IMR-90 (cell line): ENCODE data around the gene FER. TPM values are rescaled to one million over a fixed set of nuclear protein-coding genes. Genes with fewer than 3 reads are reported as not detected.

Experiments used
- ATAC-seq: fragments of 200-7000 bp; cut with Tn5 transposase; 2 replicates; pipeline ENCODE4 v1.9.1; 2020; ENCODE audit warnings: low read depth, mild to moderate bottlenecking, moderate library complexity
- BruUV-seq: library from RNA; stranded (reverse); fragments of 400-500 nt; replicated peaks from 2 replicates; lab custom pipeline; 2021; lab: Mats Ljungman, UMichigan
- CTCF ChIA-PET: fragments of 300-600 bp; formaldehyde crosslinking; extraction: SDS; loops from one replicate; lab custom pipeline; 2021; ENCODE audit warnings: antibody characterized with exemption; lab: Yijun Ruan, JAX
- POLR2A ChIA-PET: fragments of 300-600 bp; sonication (Branson Sonifier 250); formaldehyde crosslinking; loops from one replicate; lab custom pipeline; 2022; ENCODE audit warnings: antibody characterized with exemption; ENCODE audit not compliant: unreplicated experiment; lab: Charles Lee
- DNase-seq: peaks from one replicate; pipeline ENCODE4 v3.0.0; 2013
- H2AFZ ChIP-seq: replicated peaks from 2 replicates; pipeline ENCODE3; 2013; ENCODE audit warnings: low read length, mild to moderate bottlenecking; ENCODE audit not compliant: poor library complexity
- H2AK5ac ChIP-seq: 2 replicates; pipeline ENCODE4 v1.6.1; 2013; ENCODE audit warnings: low read depth, low read length, inconsistent platforms
- H2AK9ac ChIP-seq: replicated peaks from 2 replicates; pipeline ENCODE3; 2013; ENCODE audit warnings: mild to moderate bottlenecking, low read depth, low read length, moderate library complexity; ENCODE audit not compliant: poor library complexity
- H2BK120ac ChIP-seq: 2 replicates; pipeline ENCODE4 v1.6.1; 2013; ENCODE audit warnings: low read depth, low read length, inconsistent platforms
- H2BK15ac ChIP-seq: 3 replicates; pipeline ENCODE4 v1.6.1; 2013; ENCODE audit warnings: low read depth, low read length, inconsistent platforms
- H2BK20ac ChIP-seq: 2 replicates; pipeline ENCODE4 v1.6.1; 2013; ENCODE audit warnings: low read depth, mild to moderate bottlenecking, inconsistent platforms, low read length, moderate library complexity
- H2BK5ac ChIP-seq: 2 replicates; pipeline ENCODE4 v1.6.1; 2013; ENCODE audit warnings: mild to moderate bottlenecking, low read depth, low read length, inconsistent platforms; ENCODE audit not compliant: poor library complexity, severe bottlenecking
- H3K14ac ChIP-seq: replicated peaks from 2 replicates; pipeline ENCODE4 v1.6.1; 2013; ENCODE audit warnings: low read depth, low read length, inconsistent platforms
- H3K18ac ChIP-seq: 2 replicates; pipeline ENCODE4 v1.6.1; 2013; ENCODE audit warnings: low read depth, low read length, control low read depth
- H3K23ac ChIP-seq: 2 replicates; pipeline ENCODE4 v1.6.1; 2013; ENCODE audit warnings: low read depth, low read length, inconsistent platforms
- H3K27ac ChIP-seq: 2 replicates; pipeline ENCODE4 v1.5.1; 2013; ENCODE audit warnings: mild to moderate bottlenecking, control low read depth, low read length; ENCODE audit not compliant: insufficient read depth
- H3K27me3 ChIP-seq: 2 replicates; pipeline ENCODE4 v1.6.1; 2013; ENCODE audit warnings: low read length; ENCODE audit not compliant: control insufficient read depth, insufficient read depth
- H3K36me3 ChIP-seq: 2 replicates; pipeline ENCODE4 v1.6.1; 2013; ENCODE audit warnings: low read length, mixed read lengths; ENCODE audit not compliant: control insufficient read depth, insufficient read depth
- H3K4ac ChIP-seq: 2 replicates; pipeline ENCODE4 v1.6.1; 2013; ENCODE audit warnings: low read depth, low read length, inconsistent platforms
- H3K4me1 ChIP-seq: 2 replicates; pipeline ENCODE4 v1.6.1; 2013; ENCODE audit warnings: low read length, mixed read lengths; ENCODE audit not compliant: control insufficient read depth, insufficient read depth
- H3K4me2 ChIP-seq: 2 replicates; pipeline ENCODE4 v1.6.1; 2013; ENCODE audit warnings: low read depth, mild to moderate bottlenecking, control low read depth, low read length, moderate library complexity
- H3K4me3 ChIP-seq: 2 replicates; pipeline ENCODE4 v1.5.1; 2013; ENCODE audit warnings: low read depth, mild to moderate bottlenecking, control low read depth, low read length, moderate library complexity; ENCODE audit not compliant: insufficient read depth
- H3K56ac ChIP-seq: 2 replicates; pipeline ENCODE4 v1.6.1; 2013; ENCODE audit warnings: low read length, inconsistent platforms; ENCODE audit not compliant: insufficient read depth; ENCODE audit errors: extremely low read depth
- H3K79me1 ChIP-seq, 2 experiments: 2 replicates each; pipeline ENCODE4 v1.6.1; 2013; ENCODE audit warnings: low read length in 2 of 2, inconsistent platforms in 1 of 2, low read depth in 1 of 2
- H3K9ac ChIP-seq: 2 replicates; pipeline ENCODE4 v1.6.1; 2013; ENCODE audit warnings: low read depth, low read length, control low read depth
- H3K9me1 ChIP-seq: 2 replicates; pipeline ENCODE4 v1.6.1; 2013; ENCODE audit warnings: low read length, inconsistent platforms; ENCODE audit not compliant: insufficient read depth
- H3K9me3 ChIP-seq: 2 replicates; pipeline ENCODE4 v1.6.1; 2013; ENCODE audit warnings: low read length; ENCODE audit not compliant: control insufficient read depth, insufficient read depth
- H4K20me1 ChIP-seq: 2 replicates; pipeline ENCODE4 v1.6.1; 2013; ENCODE audit warnings: low read length, inconsistent platforms; ENCODE audit not compliant: insufficient read depth
- H4K5ac ChIP-seq: 2 replicates; pipeline ENCODE4 v1.6.1; 2013; ENCODE audit warnings: mild to moderate bottlenecking, low read depth, low read length, control low read depth
- H4K8ac ChIP-seq, 2 experiments: 2 replicates each; pipeline ENCODE4 v1.6.1; 2013; ENCODE audit warnings: low read depth in 2 of 2, low read length in 2 of 2, control low read depth in 1 of 2, inconsistent platforms in 1 of 2
- H4K91ac ChIP-seq: 2 replicates; pipeline ENCODE4 v1.6.1; 2013; ENCODE audit warnings: low read depth, low read length, inconsistent platforms; ENCODE audit not compliant: insufficient read depth
- BHLHE40 ChIP-seq: fragments of 150-350 bp; IDR thresholded peaks from 2 replicates; pipeline ENCODE4 v1.6.1; 2016; ENCODE audit warnings: mild to moderate bottlenecking, low read depth, low read length
- CHD1 ChIP-seq: IDR thresholded peaks from 2 replicates; pipeline ENCODE4 v1.6.1; 2012; ENCODE audit warnings: low read depth, low read length, improper control_type of control experiment
- ELK1 ChIP-seq: fragments of 150-350 bp; IDR thresholded peaks from 2 replicates; pipeline ENCODE4 v1.6.1; 2016; ENCODE audit warnings: low read depth, mild to moderate bottlenecking, low read length, moderate library complexity, borderline replicate concordance
- RAD21 ChIP-seq: IDR thresholded peaks from 2 replicates; pipeline ENCODE4 v1.6.1; 2012; ENCODE audit warnings: low read length, improper control_type of control experiment
- SMC3 ChIP-seq: fragments of 150-350 bp; IDR thresholded peaks from 2 replicates; pipeline ENCODE4 v1.6.1; 2016; ENCODE audit warnings: low read depth, mild to moderate bottlenecking, antibody characterized with exemption, low read length, moderate library complexity
- WGBS, 2 experiments: methylation state at CpG; one replicate each; pipeline versions ENCODE4 v1.1.5 to v1.1.7; 2013; ENCODE audit warnings: missing lambda C conversion rate in 2 of 2; ENCODE audit not compliant: insufficient read length in 1 of 2; ENCODE audit errors: extremely low coverage in 2 of 2; 5-methylcytosine and 5-hydroxymethylcytosine counted together
- dilution Hi-C: fragments of 300-500 bp; cut with HindIII; formaldehyde crosslinking; loops from one replicate; pipeline ENCODE4 v1.14.3; 2018; ENCODE audit warnings: low sequenced_read_pairs; ENCODE audit not compliant: unreplicated experiment
- in situ Hi-C: fragments of 300-500 bp; cut with MboI; formaldehyde crosslinking; loops from 3 replicates; pipeline ENCODE4 v1.14.3; 2019; ENCODE audit warnings: low sequenced_read_pairs, inconsistent platforms, mixed read lengths
- intact Hi-C: fragments of 100-400 bp; cut with micrococcal nuclease; formaldehyde crosslinking; loops from 2 replicates; pipeline ENCODE4 v1.10.0; 2022
- polyA plus RNA-seq, 3 experiments: library from polyadenylated mRNA; depleted of rRNA; stranded (reverse); fragments of >200 nt; gene quantifications; 2 replicates each; pipeline ENCODE4 v1.2.3, GENCODE V29; 2012; ENCODE audit warnings: low replicate concordance in 1 of 3
- total RNA-seq: library from RNA; depleted of rRNA; stranded (reverse); fragments of >200 nt; gene quantifications from 2 replicates; pipeline ENCODE4 v1.2.3, GENCODE V29; 2012

The FER gene
- total and polyA plus RNA-seq, 2 of the 4 experiments (the other 2 are of a cell fraction) = 3.5 to 32.4 TPM

- intact Hi-C loops = loop anchor here (10.0 kb wide), 1 partner anchor 412 kb away; no protein-coding TSS in a partner anchor
- no peak overlapping the region for H4K8ac ChIP-seq
- H3K9ac ChIP-seq = no peak overlapping the region
- in situ Hi-C loops = no loop called here
- no peaks in the 10 kb centered on the region for H3K27me3 ChIP-seq
- H3K36me3 ChIP-seq = no peaks in the 10 kb centered on the region
- H3K9me1 ChIP-seq = no peaks in the 10 kb centered on the region
- CTCF ChIA-PET = no interaction called here
- no peaks in the 10 kb centered on the region for H3K79me1 ChIP-seq
- TF ChIP-seq CHD1 (no peak), SMC3 (no peak), RAD21 (no peak), BHLHE40 (no peak), ELK1 (no peak)
- no peaks in the 10 kb centered on the region for H4K20me1 ChIP-seq
- H2AFZ ChIP-seq = no peak overlapping the region
- WGBS, 2 experiments = no CpG with 5 or more reads among the region's 1 CpG
- DNase-seq = peak; percentile 11
- H2AK5ac ChIP-seq = no peak overlapping the region
- no peak overlapping the region for H2AK9ac ChIP-seq
- BruUV-seq = no TSS peak
- no peaks in the 10 kb centered on the region for H3K9me3 ChIP-seq
- no peak overlapping the region for H3K23ac ChIP-seq
- dilution Hi-C loops = no loop called here
- H3K14ac ChIP-seq = no peak overlapping the region
- no peak overlapping the region for H3K4me3 ChIP-seq
- H2BK15ac ChIP-seq = no peak overlapping the region
- no peak overlapping the region for H2BK20ac ChIP-seq
- POLR2A ChIA-PET = no interaction called here
- no peak overlapping the region for H3K27ac ChIP-seq
- H4K5ac ChIP-seq = no peak overlapping the region
- H3K4me2 ChIP-seq = no peak overlapping the region
- no peak overlapping the region for H2BK120ac ChIP-seq
- H2BK5ac ChIP-seq = no peak overlapping the region
- no peak overlapping the region for H3K4ac ChIP-seq
- no peak overlapping the region for H3K18ac ChIP-seq
- no peak; the same call in 1 of the 2 replicates for ATAC-seq
- no peak overlapping the region for H3K56ac ChIP-seq
- H4K91ac ChIP-seq = no peak overlapping the region
- no peaks in the 10 kb centered on the region for H3K4me1 ChIP-seq
Observed at GRCh38 chr5:109063223-109063622, 315.5 kb downstream of the FER start.
